Spleen (tissue), 11 donors: ENCODE results near the gene UBE2V1. TPM values are rescaled to one million over a fixed set of nuclear protein-coding genes. Genes with fewer than 3 reads are reported as not detected.

Experiments
- DNase-seq: peaks from one replicate; pipeline ENCODE4 v3.0.0-alpha.2; 2020
- H3K27ac ChIP-seq, 8 donors: fragments of 200-600 bp; sonication (generic) in 7 of 8; 1 replicate in 4 of 8; 2 replicates in 4 of 8; pipeline versions ENCODE4 v1.5.0 to v1.8.0; 2016 to 2021; ENCODE audit warnings: inconsistent platforms in 4 of 8, mild to moderate bottlenecking in 4 of 8, moderate library complexity in 1 of 8
- H3K27me3 ChIP-seq, 7 donors: fragments of 200-600 bp; sonication (generic) in 6 of 7; replicated peaks in 1 of 7; 1 replicate in 4 of 7; 2 replicates in 3 of 7; pipeline versions ENCODE4 v1.5.0 to v1.8.0; 2016 to 2021; ENCODE audit warnings: inconsistent platforms in 3 of 7, mild to moderate bottlenecking in 1 of 7
- H3K36me3 ChIP-seq, 6 donors: fragments of 200-600 bp; sonication (generic) in 5 of 6; 1 replicate in 4 of 6; 2 replicates in 2 of 6; pipeline versions ENCODE4 v1.5.0 to v1.8.0; 2016 to 2021; ENCODE audit warnings: inconsistent platforms in 2 of 6
- H3K4me1 ChIP-seq, 6 donors: fragments of 200-600 bp; sonication (generic) in 5 of 6; 1 replicate in 3 of 6; 2 replicates in 3 of 6; pipeline versions ENCODE4 v1.5.0 to v1.8.0; 2016 to 2021; ENCODE audit warnings: inconsistent platforms in 3 of 6
- H3K4me3 ChIP-seq, 8 donors: fragments of 200-600 bp; sonication (generic) in 7 of 8; 1 replicate in 4 of 8; 2 replicates in 4 of 8; pipeline versions ENCODE4 v1.5.0 to v1.8.0; 2016 to 2021; ENCODE audit warnings: inconsistent platforms in 4 of 8, mild to moderate bottlenecking in 4 of 8, moderate library complexity in 2 of 8
- H3K9me3 ChIP-seq, 8 donors: fragments of 200-600 bp; sonication (generic) in 7 of 8; 1 replicate in 4 of 8; 2 replicates in 4 of 8; pipeline versions ENCODE4 v1.5.0 to v1.8.0; 2016 to 2021; ENCODE audit warnings: inconsistent platforms in 4 of 8
- POLR2A ChIP-seq, 3 donors: fragments of 450-650 bp; IDR thresholded peaks; one replicate each; pipeline ENCODE4 v1.5.1; 2017; ENCODE audit warnings: antibody characterized with exemption in 3 of 3, mild to moderate bottlenecking in 1 of 3
- POLR2AphosphoS5 ChIP-seq, 3 donors: sonication (generic); formaldehyde crosslinking; IDR thresholded peaks; one replicate each; pipeline ENCODE4 v1.5.1; 2017; ENCODE audit warnings: antibody characterized with exemption in 3 of 3
- WGBS, 5 donors: extraction: QIAGEN DNeasy Blood & Tissue Kit in 3 of 5; methylation state at CpG; one replicate each; pipeline versions ENCODE4 v1.1.5 to v1.1.7; 2013 to 2018; 5-methylcytosine and 5-hydroxymethylcytosine counted together
- intact Hi-C: fragments of 100-400 bp; cut with DNase I; formaldehyde crosslinking; loops from one replicate; pipeline ENCODE4 v1.15.0; 2023; ENCODE audit warnings: low total_unique reads
- polyA plus RNA-seq, 3 donors: library from polyadenylated mRNA; stranded (reverse); fragments of 200-250 nt; gene quantifications; one replicate each; pipeline ENCODE4 v1.2.1, GENCODE V29; 2013
- total RNA-seq, 7 donors: library from RNA; depleted of rRNA in 3 of 7; stranded (reverse); fragments of >200 nt in 3 of 7; fragmentation: NEBNext Ultra II Directional in 4 of 7; extraction: Animal tissue kit (Norgen Biotek cat#: 25700) in 4 of 7; gene quantifications; one replicate each; pipeline versions ENCODE4 v1.1.0 to v1.2.1, GENCODE V29; 2016 to 2021
- TF ChIP-seq, protein P1 (sequence below), 11 experiments: fragments of 200-600 bp in 7 of 11; fragments of 450-650 bp in 4 of 11; sonication (generic) in 4 of 11; IDR thresholded peaks in 8 of 11; conservative IDR thresholded peaks in 3 of 11; 1 replicate in 7 of 11; 2 replicates in 4 of 11; pipeline versions ENCODE4 v1.4.0 to v1.8.0; 2016 to 2021; ENCODE audit warnings: antibody characterized with exemption in 11 of 11, inconsistent platforms in 4 of 11, mild to moderate bottlenecking in 1 of 11
- donor health status: healthy with polysubstance abuse.
- donor health status: DM: no; HTN: no; CAD: no; lungs with moderate emphysema.
- donor health status: DM: no; HTN: no; CAD: no.
- donor health status: Bipolar disorder and iron deficiency.
- donor health status: healthy.
- donor health status: DM: no; HTN: no; CAD: no.
- donor health status: DM: yes; HTN: yes; CAD: no.

Gene UBE2V1
- total and polyA plus RNA-seq, 10 donors: 62.3 to 140 (median 122) TPM

GRCh38 chr20:50040432-50041245, 72.3 kb downstream of the UBE2V1 start:
- Histone ChIP-seq H3K4me1 (peaks cover 0 to 41% (median 21%) of the 10 kb centered on the region in 6 donors), H3K4me3 (peak overlapping the region in 1 of 8 donors; percentile 0), H3K27me3 (no peaks in the 10 kb centered on the region), H3K9me3 (no peaks in the 10 kb centered on the region), H3K27ac (peak overlapping the region in 6 of 8 donors; percentile 27 to 78 (median 64)), H3K36me3 (no peaks in the 10 kb centered on the region)
- no peak for DNase-seq
- TF ChIP-seq POLR2AphosphoS5 (IDR thresholded peaks at IDR 0.05): no peak
- intact Hi-C loops: no loop called here
- WGBS, 5 donors: 84 to 94% (median 90%) methylated on average over 16 to 17 of the region's 17 CpGs

DNA sequence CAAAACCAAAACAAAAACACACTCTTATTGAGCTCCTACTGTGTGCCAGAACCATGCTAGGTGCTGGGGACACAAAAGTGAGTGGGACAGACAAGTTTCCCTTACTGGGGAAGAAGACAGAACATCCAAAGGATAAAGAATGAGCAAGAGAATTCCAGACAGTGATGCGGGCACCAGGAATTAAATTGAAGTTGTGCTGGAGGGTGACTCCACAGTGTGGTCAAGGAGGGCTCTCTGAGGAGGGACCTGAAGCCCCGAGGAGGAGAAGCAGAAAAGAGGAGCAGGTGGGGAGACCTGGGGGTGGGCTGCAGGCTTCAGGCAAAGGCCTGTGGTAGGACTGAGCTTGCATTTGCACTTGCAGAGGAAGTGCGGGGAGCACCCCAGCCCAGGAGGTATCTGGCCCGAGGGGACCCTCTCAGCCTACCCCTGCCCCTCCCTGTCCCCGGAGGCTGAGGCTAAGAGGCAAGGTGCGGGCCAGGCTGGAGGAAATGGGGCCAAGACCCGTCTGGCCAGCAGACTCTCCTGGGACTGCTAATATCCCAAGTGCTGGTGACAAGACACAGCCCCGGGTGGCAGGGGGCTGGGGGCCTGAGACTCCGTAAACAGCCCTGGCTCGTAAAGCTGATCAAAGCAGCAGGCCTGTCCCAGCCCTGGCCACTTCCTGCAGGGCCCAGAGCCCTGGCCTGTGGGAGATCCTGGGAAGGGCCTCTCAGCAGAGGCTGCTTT, 73.1 kb downstream of the UBE2V1 start:
- TF ChIP-seq POLR2A (IDR thresholded peaks at IDR 0.05): no peak
- no peak for TF ChIP-seq POLR2AphosphoS5 (IDR thresholded peaks at IDR 0.05)
- TF ChIP-seq, protein P1, sequence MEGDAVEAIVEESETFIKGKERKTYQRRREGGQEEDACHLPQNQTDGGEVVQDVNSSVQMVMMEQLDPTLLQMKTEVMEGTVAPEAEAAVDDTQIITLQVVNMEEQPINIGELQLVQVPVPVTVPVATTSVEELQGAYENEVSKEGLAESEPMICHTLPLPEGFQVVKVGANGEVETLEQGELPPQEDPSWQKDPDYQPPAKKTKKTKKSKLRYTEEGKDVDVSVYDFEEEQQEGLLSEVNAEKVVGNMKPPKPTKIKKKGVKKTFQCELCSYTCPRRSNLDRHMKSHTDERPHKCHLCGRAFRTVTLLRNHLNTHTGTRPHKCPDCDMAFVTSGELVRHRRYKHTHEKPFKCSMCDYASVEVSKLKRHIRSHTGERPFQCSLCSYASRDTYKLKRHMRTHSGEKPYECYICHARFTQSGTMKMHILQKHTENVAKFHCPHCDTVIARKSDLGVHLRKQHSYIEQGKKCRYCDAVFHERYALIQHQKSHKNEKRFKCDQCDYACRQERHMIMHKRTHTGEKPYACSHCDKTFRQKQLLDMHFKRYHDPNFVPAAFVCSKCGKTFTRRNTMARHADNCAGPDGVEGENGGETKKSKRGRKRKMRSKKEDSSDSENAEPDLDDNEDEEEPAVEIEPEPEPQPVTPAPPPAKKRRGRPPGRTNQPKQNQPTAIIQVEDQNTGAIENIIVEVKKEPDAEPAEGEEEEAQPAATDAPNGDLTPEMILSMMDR (IDR thresholded peaks at IDR 0.05 in 8 of 11, conservative IDR thresholded peaks at IDR 0.05 in 3 of 11): no peak
- intact Hi-C loops: no loop called here
- 74 to 83% (median 78%) methylated on average over 9 to 10 of the region's 10 CpGs for WGBS, 5 donors
- H3K4me3 ChIP-seq: no peak overlapping the region
- H3K27me3 ChIP-seq: no peaks in the 10 kb centered on the region
- no peaks in the 10 kb centered on the region for H3K36me3 ChIP-seq
- H3K9me3 ChIP-seq: no peaks in the 10 kb centered on the region
- no peak overlapping the region for H3K27ac ChIP-seq
- H3K4me1 ChIP-seq: peaks cover 0 to 41% (median 20%) of the 10 kb centered on the region in 6 donors
- no peak for DNase-seq

DNA sequence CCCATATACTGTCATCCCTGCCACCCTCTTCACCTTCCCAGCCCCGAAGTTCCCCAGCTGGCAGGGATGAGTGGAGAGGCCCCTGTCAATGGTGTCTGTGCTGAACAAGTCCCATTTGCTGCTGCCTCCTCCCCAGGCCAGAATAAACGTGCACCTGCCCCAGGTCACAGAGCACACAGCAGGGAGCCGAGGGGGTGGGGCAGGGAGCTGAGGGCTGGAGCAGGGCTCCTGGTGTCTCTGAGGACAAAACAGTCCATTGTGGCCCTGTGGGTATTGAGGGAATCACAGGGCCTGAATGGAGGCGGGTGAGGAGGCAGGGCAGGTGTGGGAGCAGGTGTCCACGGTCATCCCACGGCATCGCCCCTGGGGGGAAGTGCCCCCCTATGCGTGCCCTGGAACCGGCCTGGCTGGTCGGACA, 74.4 kb downstream of the UBE2V1 start:
- DNase-seq: no peak
- TF ChIP-seq, protein P1 (IDR thresholded peaks at IDR 0.05 in 8 of 11, conservative IDR thresholded peaks at IDR 0.05 in 3 of 11): no peak
- TF ChIP-seq POLR2A (IDR thresholded peaks at IDR 0.05): no peak
- TF ChIP-seq POLR2AphosphoS5 (IDR thresholded peaks at IDR 0.05): no peak
- Histone ChIP-seq H3K9me3 (no peaks in the 10 kb centered on the region), H3K4me3 (no peak overlapping the region), H3K27me3 (no peaks in the 10 kb centered on the region), H3K27ac (no peak overlapping the region), H3K36me3 (no peaks in the 10 kb centered on the region), H3K4me1 (peaks cover 0 to 42% (median 14%) of the 10 kb centered on the region in 6 donors)
- intact Hi-C loops: no loop called here
- 72 to 86% (median 84%) methylated on average over 5 to 10 of the region's 10 CpGs for WGBS, 5 donors

DNA sequence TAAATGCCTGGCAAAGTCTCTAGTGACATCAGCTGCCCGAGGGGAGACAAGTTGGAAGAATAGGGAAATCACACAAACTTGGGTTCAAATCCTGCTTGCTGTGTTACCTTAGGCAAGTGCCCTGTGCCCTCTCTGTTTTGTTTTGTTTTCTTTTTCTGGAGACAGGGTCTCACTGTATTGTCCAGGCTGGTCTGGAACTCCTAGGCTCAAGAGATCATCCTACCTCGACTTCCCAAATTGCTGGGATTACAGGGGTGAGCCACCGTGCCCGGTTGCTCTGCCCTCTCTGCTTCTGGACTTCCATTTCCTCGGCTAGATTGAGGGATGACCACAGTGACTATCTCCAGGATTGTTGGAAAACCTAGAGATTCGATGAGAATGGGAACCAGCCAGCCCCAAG, 74.8 kb downstream of the UBE2V1 start:
- intact Hi-C loops: no loop called here
- TF ChIP-seq POLR2AphosphoS5 (IDR thresholded peaks at IDR 0.05) (no peak), POLR2A (IDR thresholded peaks at IDR 0.05) (no peak)
- TF ChIP-seq, protein P1 (IDR thresholded peaks at IDR 0.05 in 8 of 11, conservative IDR thresholded peaks at IDR 0.05 in 3 of 11): no peak

More for the DNA sequence above, 74.8 kb downstream of the UBE2V1 start:
- Histone ChIP-seq H3K9me3 (no peaks in the 10 kb centered on the region), H3K4me3 (no peak overlapping the region), H3K27ac (no peak overlapping the region), H3K27me3 (no peaks in the 10 kb centered on the region), H3K36me3 (no peaks in the 10 kb centered on the region), H3K4me1 (peaks cover 0 to 42% (median 13%) of the 10 kb centered on the region in 6 donors)
- DNase-seq: no peak
- WGBS, 5 donors: 66 to 88% (median 87%) methylated on average over 6 of the region's 6 CpGs
